Measurements from ENCODE around the gene PPP1R12C.

PPP1R12C gene

DNA sequence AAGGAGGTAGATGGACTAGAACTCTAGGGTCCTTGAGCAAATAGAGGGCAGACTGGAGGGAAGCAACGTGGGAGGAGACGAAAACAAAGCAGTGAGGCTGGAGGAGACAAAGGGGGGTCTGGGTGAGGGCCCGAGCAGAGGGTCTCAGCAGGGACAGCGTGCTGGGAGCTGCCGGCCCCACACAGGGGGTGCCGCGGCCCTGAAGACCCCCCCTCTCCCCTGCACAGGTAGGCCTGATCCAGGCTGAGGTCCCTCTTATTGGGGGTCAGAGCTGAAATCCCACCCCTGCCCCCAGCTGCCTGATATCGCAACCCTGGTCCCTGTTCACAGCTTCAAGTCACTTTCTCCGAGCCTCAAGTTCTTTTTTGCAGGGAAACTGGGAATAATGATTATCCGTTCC, 33.0 kb downstream of the PPP1R12C start:
- TF ChIP-seq ARNTL (CRISPR knock-in tag; IDR thresholded peaks at IDR 0.05; ENCODE audit: borderline replicate concordance, low read depth) (no peak), SNAI2 (CRISPR knock-in tag; IDR thresholded peaks at IDR 0.05) (no peak), OSR1 (CRISPR knock-in tag; IDR thresholded peaks at IDR 0.05) (no peak), ZFP3 (CRISPR knock-in tag; IDR thresholded peaks at IDR 0.05) (no peak), ZNF70 (CRISPR knock-in tag; IDR thresholded peaks at IDR 0.05) (no peak), BACH2 (CRISPR knock-in tag; IDR thresholded peaks at IDR 0.05; ENCODE audit: borderline replicate concordance) (no peak), ESRRG (CRISPR knock-in tag; IDR thresholded peaks at IDR 0.05) (no peak), ZC3H10 (CRISPR knock-in tag; IDR thresholded peaks at IDR 0.05) (no peak)
- TF ChIP-seq, protein P1, sequence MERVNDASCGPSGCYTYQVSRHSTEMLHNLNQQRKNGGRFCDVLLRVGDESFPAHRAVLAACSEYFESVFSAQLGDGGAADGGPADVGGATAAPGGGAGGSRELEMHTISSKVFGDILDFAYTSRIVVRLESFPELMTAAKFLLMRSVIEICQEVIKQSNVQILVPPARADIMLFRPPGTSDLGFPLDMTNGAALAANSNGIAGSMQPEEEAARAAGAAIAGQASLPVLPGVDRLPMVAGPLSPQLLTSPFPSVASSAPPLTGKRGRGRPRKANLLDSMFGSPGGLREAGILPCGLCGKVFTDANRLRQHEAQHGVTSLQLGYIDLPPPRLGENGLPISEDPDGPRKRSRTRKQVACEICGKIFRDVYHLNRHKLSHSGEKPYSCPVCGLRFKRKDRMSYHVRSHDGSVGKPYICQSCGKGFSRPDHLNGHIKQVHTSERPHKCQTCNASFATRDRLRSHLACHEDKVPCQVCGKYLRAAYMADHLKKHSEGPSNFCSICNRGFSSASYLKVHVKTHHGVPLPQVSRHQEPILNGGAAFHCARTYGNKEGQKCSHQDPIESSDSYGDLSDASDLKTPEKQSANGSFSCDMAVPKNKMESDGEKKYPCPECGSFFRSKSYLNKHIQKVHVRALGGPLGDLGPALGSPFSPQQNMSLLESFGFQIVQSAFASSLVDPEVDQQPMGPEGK (CRISPR knock-in tag; IDR thresholded peaks at IDR 0.05; ENCODE audit: borderline replicate concordance), result no peak
- ATAC-seq, result no peak

DNA sequence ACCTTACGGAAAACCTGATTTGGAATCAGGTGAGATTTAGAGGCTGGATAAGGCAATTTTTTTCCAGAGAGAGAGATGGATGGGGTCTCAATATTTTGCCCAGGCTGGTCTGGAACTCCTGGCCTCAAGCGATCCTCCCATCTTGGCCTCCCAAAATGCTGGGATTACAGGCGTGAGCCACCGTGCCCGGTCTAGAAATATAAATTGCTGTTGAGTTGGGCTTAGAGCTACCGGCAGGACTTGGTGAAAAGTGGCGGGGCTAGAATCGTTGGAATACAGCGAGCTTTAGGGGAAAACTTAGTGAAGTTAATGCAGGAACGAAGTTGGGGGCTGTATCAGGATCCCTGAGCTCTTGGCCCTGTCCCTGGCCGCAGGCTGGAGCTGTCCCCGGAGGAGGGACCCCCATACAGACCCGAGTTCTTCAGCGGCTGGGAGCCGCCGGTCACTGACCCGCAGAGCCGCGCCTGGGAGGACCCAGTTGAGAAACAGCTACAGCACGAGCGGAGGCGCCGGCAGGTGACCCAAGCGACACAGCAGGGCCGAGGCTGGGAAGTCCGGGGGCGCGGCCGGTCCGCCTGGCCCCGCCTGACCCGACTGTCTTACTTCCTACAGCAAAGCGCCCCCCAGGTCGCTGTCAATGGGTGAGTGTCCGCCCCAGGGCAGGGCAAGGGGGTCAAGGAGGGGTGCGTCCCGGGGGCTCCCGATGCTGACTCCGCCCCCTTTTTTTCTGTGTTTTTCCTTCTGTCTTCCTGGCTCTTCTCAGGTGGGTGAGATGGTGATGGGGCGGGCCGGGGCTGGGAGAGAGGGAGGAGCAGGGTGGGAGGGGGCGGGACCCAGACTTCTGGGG, 34.2 kb downstream of the PPP1R12C start:
- no peak for TF ChIP-seq ZC3H10 (CRISPR knock-in tag; IDR thresholded peaks at IDR 0.05)
- no peak for TF ChIP-seq BACH2 (CRISPR knock-in tag; IDR thresholded peaks at IDR 0.05; ENCODE audit: borderline replicate concordance)
- TF ChIP-seq PPARA (CRISPR knock-in tag; IDR thresholded peaks at IDR 0.05; ENCODE audit: borderline replicate concordance), result no peak
- TF ChIP-seq ARNTL (CRISPR knock-in tag; IDR thresholded peaks at IDR 0.05; ENCODE audit: borderline replicate concordance, low read depth), result no peak
- no peak for TF ChIP-seq ZFP30 (CRISPR knock-in tag; IDR thresholded peaks at IDR 0.05)

DNA sequence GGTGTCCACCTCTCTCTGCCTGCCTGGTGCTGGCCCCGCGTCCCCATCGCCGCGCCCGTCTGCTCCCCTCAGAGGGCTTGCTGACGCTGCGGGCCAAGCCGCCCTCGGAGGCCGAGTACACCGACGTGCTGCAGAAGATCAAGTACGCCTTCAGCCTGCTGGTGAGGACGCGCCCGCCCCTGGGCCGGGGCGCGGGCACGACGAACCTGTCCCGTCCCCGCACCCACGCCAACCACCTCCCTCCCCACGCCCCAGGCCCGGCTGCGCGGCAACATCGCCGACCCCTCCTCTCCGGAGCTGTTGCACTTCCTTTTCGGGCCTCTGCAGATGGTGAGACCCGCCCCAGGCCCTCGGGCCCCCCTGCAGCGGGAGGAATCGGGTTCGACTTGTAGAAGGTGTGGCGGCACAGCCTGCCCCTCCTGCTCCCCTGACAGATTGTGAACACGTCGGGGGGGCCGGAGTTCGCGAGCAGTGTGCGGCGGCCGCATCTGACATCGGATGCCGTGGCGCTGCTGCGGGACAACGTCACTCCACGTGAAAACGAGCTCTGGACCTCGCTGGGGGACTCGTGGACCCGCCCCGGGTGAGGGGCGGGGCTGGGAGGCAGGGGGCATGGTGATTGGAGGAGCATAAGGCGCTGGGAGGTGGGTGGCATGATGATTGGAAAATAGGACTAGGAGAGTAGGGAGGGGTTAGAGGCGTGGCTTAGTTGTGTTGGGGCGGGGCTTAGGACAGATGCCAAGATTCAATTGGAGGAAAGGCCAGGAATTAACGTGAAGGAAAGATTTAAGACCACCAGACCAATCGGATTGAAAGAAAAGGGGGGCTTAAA, 35.2 kb downstream of the PPP1R12C start:
- TF ChIP-seq ISL1 (CRISPR knock-in tag; IDR thresholded peaks at IDR 0.05), result no peak
- no peak for TF ChIP-seq ARNTL (CRISPR knock-in tag; IDR thresholded peaks at IDR 0.05; ENCODE audit: borderline replicate concordance, low read depth)
- no peak for TF ChIP-seq ZNF565 (CRISPR knock-in tag; conservative IDR thresholded peaks at IDR 0.05; ENCODE audit: low read depth)
- TF ChIP-seq, protein P2, sequence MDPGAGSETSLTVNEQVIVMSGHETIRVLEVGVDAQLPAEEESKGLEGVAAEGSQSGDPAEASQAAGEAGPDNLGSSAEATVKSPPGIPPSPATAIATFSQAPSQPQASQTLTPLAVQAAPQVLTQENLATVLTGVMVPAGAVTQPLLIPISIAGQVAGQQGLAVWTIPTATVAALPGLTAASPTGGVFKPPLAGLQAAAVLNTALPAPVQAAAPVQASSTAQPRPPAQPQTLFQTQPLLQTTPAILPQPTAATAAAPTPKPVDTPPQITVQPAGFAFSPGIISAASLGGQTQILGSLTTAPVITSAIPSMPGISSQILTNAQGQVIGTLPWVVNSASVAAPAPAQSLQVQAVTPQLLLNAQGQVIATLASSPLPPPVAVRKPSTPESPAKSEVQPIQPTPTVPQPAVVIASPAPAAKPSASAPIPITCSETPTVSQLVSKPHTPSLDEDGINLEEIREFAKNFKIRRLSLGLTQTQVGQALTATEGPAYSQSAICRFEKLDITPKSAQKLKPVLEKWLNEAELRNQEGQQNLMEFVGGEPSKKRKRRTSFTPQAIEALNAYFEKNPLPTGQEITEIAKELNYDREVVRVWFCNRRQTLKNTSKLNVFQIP (CRISPR knock-in tag; IDR thresholded peaks at IDR 0.05; ENCODE audit: borderline replicate concordance, low read depth), result no peak
- no peak for TF ChIP-seq TOX (CRISPR knock-in tag; IDR thresholded peaks at IDR 0.05; ENCODE audit: borderline replicate concordance)
- no peak for TF ChIP-seq ZFP30 (CRISPR knock-in tag; IDR thresholded peaks at IDR 0.05)
- ATAC-seq, result peak; percentile 3; the same call in 2 of the 3 replicates

More for the DNA sequence above, 34.2 kb downstream of the PPP1R12C start:
- no peak for ATAC-seq

DNA sequence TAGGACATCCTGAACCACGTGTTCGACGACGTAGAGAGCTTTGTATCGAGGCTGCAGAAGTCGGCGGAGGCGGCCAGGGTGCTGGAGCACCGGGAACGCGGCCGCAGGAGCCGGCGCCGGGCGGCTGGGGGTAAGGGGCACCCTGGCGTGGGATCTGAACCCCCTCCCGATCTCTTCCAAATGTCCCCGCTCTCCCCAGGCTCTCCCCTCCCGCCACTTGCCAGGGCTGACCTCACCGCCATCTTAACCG, 35.7 kb downstream of the PPP1R12C start:
- ATAC-seq, result peak; percentile 5
- TF ChIP-seq ISL1 (CRISPR knock-in tag; IDR thresholded peaks at IDR 0.05), result no peak
- no peak for TF ChIP-seq GLIS3 (CRISPR knock-in tag; IDR thresholded peaks at IDR 0.05)

DNA sequence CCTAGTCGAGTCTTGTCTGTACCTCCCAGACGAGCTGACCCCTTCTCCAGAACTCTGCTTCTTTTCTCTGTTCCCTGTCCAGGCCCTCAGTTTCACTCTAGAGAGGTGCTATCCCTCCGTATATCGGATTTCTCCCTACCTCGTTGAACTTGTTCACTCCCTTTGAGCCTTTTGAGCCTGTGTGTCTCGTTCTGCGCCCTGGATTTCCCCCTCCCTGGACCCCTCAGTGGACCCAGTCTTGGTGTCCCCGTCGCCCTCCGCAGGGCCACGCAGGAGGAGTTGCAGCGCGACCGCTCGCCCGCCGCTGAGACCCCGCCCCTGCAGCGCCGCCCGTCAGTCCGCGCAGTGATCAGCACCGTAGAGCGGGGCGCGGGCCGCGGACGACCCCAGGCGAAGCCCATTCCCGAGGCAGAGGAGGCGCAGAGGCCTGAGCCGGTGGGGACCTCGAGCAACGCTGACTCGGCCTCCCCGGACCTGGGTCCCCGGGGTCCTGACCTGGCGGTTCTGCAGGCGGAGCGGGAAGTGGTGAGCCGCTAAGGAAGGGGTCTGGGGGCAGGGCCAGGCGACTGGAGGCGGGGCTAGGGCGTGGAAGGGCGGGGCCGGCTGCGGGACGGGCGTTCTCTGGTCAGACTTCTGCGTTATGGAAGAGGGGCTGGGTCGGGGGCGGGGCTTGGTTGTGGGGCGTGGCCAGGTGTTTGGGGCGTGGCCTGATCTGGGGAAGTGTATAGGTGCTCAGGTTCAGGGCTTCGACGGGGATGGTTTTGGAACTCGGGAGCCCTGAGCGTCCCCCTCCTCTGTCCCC, 36.3 kb downstream of the PPP1R12C start:
- peak; percentile 82 for ATAC-seq
- TF ChIP-seq ARNTL (CRISPR knock-in tag; IDR thresholded peaks at IDR 0.05; ENCODE audit: borderline replicate concordance, low read depth) (no peak), ISL1 (CRISPR knock-in tag; IDR thresholded peaks at IDR 0.05) (no peak), TCF4 (CRISPR knock-in tag; IDR thresholded peaks at IDR 0.05; ENCODE audit: borderline replicate concordance) (no peak), PPARA (CRISPR knock-in tag; IDR thresholded peaks at IDR 0.05; ENCODE audit: borderline replicate concordance) (no peak), ZC3H10 (CRISPR knock-in tag; IDR thresholded peaks at IDR 0.05) (no peak), BACH2 (CRISPR knock-in tag; IDR thresholded peaks at IDR 0.05; ENCODE audit: borderline replicate concordance) (no peak), RARB (CRISPR knock-in tag; IDR thresholded peaks at IDR 0.05) (no peak), ZNF70 (CRISPR knock-in tag; IDR thresholded peaks at IDR 0.05) (no peak), ZFP3 (CRISPR knock-in tag; IDR thresholded peaks at IDR 0.05) (no peak), CSDC2 (CRISPR knock-in tag; IDR thresholded peaks at IDR 0.05) (no peak), GLIS3 (CRISPR knock-in tag; IDR thresholded peaks at IDR 0.05) (no peak), ZNF8 (CRISPR knock-in tag; IDR thresholded peaks at IDR 0.05) (no peak), ESRRG (CRISPR knock-in tag; IDR thresholded peaks at IDR 0.05) (no peak)
- TF ChIP-seq, protein P3, sequence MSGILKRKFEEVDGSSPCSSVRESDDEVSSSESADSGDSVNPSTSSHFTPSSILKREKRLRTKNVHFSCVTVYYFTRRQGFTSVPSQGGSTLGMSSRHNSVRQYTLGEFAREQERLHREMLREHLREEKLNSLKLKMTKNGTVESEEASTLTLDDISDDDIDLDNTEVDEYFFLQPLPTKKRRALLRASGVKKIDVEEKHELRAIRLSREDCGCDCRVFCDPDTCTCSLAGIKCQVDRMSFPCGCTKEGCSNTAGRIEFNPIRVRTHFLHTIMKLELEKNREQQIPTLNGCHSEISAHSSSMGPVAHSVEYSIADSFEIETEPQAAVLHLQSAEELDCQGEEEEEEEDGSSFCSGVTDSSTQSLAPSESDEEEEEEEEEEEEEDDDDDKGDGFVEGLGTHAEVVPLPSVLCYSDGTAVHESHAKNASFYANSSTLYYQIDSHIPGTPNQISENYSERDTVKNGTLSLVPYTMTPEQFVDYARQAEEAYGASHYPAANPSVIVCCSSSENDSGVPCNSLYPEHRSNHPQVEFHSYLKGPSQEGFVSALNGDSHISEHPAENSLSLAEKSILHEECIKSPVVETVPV (CRISPR knock-in tag; IDR thresholded peaks at IDR 0.05), result no peak
- TF ChIP-seq, protein P1 (CRISPR knock-in tag; IDR thresholded peaks at IDR 0.05; ENCODE audit: borderline replicate concordance), result no peak
- TF ChIP-seq, protein P4, sequence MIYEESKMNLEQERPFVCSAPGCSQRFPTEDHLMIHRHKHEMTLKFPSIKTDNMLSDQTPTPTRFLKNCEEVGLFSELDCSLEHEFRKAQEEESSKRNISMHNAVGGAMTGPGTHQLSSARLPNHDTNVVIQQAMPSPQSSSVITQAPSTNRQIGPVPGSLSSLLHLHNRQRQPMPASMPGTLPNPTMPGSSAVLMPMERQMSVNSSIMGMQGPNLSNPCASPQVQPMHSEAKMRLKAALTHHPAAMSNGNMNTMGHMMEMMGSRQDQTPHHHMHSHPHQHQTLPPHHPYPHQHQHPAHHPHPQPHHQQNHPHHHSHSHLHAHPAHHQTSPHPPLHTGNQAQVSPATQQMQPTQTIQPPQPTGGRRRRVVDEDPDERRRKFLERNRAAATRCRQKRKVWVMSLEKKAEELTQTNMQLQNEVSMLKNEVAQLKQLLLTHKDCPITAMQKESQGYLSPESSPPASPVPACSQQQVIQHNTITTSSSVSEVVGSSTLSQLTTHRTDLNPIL (CRISPR knock-in tag; IDR thresholded peaks at IDR 0.05; ENCODE audit: low read depth), result no peak
